NCI-H2196 treated with DMSO at 0.1 percent for 48 hours (cell line): ENCODE results near the gene SHC2.
"Not testable (repeated sequence)": the region's sequence is repeated elsewhere in the genome, so short reads cannot be mapped to it uniquely, and the experiment has no call there.

ENCODE experiments used
- DNase-seq: peaks from one replicate; lab custom pipeline; 2025; ENCODE audit not compliant: unreplicated experiment; lab: John Stamatoyannopoulos, UW

SHC2 gene

GRCh38 chr19:450912-451481 lies 9.8 kb downstream of the SHC2 start:
- not testable (repeated sequence) for DNase-seq

DNA sequence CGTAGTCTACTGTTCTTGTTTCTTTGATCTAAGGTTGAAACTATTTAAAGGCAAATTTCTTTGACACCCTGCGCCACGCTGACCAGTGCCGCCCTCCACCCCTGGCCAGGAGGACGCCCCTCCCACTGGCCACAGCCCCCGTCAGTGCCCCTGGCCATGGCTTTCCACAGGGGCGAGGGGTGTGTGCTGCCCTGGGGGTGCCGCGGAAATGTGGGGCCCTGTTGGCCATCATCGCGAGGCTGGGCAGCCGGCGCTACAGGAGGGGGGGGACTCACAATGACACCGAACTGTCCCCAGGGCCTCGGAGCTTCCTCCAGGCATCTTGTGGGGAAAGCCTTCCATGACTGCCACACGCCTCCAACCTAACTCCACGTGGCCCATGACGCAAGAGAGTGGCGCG lies 10.9 kb downstream of the SHC2 start:
- no peak for DNase-seq

DNA sequence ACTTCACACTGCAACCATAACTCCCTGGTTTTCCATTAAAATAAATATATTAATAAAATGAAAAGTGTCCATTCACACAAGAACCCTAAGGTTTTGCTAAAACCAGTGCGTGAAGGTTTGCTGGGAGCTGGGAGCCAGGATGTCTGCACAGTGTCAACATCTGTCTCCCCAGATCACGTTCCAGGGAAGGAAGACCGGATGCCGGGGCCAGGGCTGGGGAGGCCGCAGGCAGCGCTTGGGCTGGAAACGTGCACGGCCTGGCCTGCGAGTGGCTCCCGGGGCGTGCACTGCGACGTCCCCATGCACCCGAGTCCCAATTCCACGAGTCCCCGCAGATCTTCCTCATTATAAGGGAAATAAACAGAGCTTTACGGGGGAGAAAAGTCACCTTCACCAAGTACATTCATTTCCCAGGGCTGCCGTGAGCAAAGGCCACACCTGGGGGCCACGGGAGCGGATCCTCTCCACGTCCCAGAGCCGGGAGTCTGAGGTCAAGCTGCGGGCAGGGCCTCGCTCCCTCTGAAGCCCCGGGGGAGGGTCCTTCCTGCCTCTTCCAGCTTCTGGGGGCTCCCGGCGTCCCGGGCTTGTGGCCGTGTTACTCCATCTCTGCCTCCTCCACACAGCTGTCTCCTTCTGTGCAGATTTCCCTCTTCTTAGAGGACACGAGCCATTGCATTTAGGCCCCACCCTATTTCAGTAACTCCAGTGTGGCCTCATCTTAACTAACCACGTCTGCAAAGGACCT lies 12.8 kb downstream of the SHC2 start:
- DNase-seq = no peak

DNA sequence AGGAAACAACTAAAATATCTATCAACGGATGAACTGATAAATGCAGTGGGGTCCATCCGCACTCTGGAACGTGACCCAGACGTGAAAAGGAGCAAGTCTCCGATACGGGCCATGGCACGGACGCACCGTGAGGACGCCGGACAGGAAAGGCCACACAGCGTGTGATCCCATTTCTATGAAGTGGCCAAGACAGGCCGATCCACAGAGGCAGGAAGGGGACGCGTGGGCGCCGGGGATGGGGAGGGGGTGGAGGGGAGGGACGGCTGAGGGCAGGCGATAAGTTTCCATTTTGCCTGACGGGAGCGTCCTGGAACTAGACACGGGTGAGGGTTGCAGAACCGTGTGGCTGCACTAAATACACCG lies 13.8 kb downstream of the SHC2 start:
- no peak for DNase-seq

- no peak for DNase-seq
Observed at GRCh38 chr19:444677-445210, 16.1 kb downstream of the SHC2 start.

DNA sequence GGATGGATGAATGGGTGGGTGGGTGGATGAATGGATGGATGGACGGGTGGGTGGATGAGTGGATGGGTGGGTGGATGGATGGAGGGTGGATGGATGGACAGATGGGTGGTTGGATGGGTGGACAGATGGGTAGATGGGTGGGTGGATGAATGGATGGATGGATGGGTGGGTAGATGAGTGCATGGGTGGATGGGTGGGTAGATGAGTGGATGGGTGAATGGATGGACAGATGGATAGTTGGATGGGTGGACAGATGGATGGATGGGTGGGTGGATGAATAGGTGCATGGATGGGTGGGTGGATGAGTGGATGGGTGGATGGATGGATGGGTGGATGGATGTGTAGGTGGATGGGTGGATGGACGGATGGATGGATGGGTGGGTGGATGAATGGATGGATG lies 17.8 kb downstream of the SHC2 start:
- no peak for DNase-seq

GRCh38 chr19:442085-442484 lies 18.7 kb downstream of the SHC2 start:
- no peak for DNase-seq

DNA sequence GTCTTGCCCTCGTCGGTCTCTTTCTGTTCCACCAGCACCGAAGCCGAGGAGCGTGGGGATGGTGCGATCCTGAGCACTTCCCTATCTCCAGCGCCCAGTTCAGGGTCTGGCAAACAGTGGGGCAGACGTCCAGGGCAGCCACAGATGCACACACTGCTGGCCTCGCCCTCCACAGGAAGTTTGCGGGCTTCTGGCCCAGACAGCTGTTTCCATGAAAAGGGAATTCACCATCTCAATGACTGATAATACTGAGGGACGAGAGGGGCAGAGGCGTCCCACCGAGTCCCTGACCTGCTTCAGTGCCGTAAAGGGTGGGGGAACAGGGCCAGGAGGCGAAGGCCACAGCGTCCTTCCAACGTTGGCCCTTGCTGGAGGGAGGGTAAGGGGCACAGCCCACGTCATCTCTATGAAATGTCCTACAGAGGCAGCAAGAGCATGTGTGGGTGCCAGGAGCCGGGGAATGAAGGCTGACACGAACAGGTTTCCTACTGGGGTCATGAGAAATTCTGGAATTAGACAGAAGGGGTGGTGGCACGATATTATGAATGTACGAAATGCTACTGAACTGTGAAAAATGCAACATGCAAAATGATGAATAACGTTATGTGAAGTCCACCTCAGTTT lies 19.5 kb downstream of the SHC2 start:
- DNase-seq = no peak

GRCh38 chr19:440391-441212 lies 20.2 kb downstream of the SHC2 start:
- DNase-seq = no peak

GRCh38 chr19:439167-439900 lies 21.5 kb downstream of the SHC2 start:
- no peak for DNase-seq

- DNase-seq = no peak
Observed at GRCh38 chr19:438416-438958, 22.3 kb downstream of the SHC2 start.

DNA sequence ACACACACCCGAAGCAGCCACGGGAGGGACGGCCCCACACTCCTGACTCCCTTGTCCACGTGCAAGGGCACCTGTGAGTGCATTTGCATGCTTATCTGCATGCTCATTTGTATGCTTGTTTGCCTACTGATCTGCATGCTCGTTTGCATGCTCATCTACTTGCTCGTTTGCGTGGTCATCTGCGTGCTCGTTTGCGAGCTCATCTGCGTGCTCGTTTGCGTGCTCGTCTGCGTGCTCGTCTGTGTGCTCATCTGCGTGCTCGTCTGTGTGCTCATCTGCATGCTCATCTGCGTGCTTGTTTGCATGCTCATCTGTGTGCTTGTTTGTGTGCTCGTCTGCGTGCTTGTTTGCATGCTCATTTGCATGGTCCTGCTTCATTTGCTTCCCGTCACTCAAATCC lies 23.8 kb downstream of the SHC2 start:
- DNase-seq = no peak

DNA sequence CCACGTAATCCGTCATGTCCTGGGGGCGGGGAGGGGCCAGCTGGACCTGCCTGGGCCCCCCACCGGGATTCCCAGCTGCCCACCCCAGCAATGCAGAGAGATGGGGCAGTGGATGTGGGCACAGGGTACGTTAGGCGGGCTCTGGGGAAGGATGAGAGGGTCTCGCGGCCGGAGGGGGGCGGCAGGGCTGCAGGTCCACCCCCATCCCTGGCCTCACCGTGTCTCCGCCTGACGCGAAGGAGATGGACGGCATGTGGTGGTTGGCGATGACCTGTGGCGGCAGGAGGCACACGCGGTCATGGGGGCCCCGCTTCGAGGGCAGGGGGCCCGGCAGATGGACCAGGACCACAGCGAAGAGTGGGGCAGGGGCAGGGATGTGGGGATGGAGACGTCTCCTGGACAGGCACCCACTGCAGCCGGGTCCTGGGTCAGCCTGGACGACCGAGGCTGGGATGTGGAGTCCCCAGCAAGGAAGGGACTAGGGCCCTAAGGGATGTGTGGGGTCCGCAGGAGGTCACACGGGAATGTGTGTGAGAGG lies 24.4 kb downstream of the SHC2 start:
- no peak for DNase-seq

- DNase-seq = no peak
Observed at GRCh38 chr19:435707-436412, 25.0 kb downstream of the SHC2 start.

GRCh38 chr19:435056-435706 lies 25.7 kb downstream of the SHC2 start:
- DNase-seq = no peak

DNA sequence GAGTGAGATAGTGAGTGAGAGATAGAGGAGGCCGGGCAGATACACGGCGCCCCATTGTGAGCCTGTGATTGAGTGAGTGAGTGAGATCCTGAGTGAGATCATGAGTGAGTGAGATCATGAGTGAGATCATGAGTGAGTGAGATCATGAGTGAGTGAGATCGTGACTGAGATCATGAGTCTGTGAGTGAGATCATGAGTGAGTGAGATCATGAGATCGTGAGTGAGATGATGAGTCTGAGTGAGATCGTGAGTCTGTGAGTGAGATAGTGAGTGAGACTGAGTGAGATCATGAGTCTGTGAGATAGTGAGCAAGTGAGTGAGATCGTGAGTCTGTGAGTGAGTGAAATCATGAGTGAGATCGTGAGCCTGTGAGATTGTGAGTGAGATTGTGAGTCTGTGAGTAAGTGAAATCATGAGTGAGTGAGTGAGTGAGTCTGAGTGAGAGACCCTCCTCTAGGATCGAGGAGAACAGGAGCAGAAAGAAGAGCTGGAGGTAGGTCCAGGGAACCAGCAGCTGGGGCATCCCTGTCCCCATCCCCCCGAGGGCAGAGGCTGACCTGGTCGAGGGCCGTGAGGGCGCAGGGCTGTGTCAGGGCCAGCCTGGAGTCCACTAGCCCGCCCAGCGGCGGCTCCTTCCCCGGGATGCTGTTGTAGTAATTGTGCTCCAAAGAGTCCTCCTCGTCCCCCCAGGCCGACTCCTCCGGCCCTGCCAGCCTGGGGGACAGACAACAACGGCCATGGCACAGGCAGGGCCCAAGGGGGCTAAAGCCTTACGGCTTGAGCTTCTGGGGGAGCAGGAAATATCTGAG lies 26.5 kb downstream of the SHC2 start:
- DNase-seq = no peak

GRCh38 chr19:430701-431100 lies 30.1 kb downstream of the SHC2 start:
- DNase-seq = no peak

DNA sequence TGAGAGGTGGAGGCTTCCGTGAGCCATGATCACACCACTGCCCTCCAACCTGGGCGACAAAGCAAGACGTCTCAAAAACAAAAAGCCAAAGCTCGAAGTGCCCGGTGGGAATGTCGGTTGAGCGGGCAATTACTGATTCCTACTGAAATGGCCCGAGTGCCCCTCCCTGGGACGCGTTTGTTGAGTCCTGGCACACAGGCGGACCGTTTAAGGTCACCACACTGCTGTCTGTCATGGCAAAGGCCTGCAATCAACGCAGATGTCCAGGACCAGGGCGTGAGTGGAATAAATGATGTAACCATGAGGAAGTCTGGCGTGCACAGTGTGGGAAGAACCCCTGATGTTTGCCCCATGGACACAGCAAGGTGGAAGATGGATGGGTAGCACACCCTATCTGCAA lies 32.7 kb downstream of the SHC2 start:
- no peak for DNase-seq
